ENCODE data around the gene BLOC1S3. TPM values are rescaled to one million over a fixed set of nuclear protein-coding genes. Genes with fewer than 3 reads are reported as not detected.

Gene BLOC1S3
- total RNA-seq, 1 donor from 2014 or later, result 8.0 TPM

DNA sequence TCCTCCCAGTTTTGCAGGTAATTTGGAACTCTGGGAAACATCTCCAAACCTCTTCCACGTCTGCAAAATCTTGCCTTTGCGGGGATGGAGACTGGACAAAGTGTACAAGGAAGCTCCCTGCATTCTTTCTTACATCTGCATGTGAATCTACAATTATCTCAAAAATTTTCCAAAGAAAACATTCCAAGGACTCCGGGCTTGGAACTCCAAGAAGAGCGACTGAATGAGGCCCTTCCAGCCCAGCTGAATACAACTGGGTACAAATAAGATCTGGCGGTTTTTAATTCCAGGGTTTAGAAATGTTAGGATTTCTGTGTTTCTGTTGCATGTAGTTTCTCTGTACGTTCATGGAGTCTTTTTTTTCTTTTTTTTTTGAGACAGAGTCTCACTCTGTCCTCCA, 38.1 kb downstream of the BLOC1S3 start:
- TF ChIP-seq, protein P1, sequence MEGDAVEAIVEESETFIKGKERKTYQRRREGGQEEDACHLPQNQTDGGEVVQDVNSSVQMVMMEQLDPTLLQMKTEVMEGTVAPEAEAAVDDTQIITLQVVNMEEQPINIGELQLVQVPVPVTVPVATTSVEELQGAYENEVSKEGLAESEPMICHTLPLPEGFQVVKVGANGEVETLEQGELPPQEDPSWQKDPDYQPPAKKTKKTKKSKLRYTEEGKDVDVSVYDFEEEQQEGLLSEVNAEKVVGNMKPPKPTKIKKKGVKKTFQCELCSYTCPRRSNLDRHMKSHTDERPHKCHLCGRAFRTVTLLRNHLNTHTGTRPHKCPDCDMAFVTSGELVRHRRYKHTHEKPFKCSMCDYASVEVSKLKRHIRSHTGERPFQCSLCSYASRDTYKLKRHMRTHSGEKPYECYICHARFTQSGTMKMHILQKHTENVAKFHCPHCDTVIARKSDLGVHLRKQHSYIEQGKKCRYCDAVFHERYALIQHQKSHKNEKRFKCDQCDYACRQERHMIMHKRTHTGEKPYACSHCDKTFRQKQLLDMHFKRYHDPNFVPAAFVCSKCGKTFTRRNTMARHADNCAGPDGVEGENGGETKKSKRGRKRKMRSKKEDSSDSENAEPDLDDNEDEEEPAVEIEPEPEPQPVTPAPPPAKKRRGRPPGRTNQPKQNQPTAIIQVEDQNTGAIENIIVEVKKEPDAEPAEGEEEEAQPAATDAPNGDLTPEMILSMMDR (IDR thresholded peaks at IDR 0.05; ENCODE audit: unreplicated experiment), result no peak
- Mint-ChIP-seq H3K4me3 (peak overlapping the region; percentile 22), H3K27ac (peak overlapping the region; percentile 39), H3K9me3 (no peaks in the 10 kb centered on the region), H3K4me1 (peaks cover 27% of the 10 kb centered on the region), H3K36me3 (no peaks in the 10 kb centered on the region), H3K27me3 (ENCODE audit: low read depth) (peaks cover 75% of the 10 kb centered on the region)
- no peak for DNase-seq (ENCODE audit: low spot score in 2 of 2, unreplicated experiment in 2 of 2)

DNA sequence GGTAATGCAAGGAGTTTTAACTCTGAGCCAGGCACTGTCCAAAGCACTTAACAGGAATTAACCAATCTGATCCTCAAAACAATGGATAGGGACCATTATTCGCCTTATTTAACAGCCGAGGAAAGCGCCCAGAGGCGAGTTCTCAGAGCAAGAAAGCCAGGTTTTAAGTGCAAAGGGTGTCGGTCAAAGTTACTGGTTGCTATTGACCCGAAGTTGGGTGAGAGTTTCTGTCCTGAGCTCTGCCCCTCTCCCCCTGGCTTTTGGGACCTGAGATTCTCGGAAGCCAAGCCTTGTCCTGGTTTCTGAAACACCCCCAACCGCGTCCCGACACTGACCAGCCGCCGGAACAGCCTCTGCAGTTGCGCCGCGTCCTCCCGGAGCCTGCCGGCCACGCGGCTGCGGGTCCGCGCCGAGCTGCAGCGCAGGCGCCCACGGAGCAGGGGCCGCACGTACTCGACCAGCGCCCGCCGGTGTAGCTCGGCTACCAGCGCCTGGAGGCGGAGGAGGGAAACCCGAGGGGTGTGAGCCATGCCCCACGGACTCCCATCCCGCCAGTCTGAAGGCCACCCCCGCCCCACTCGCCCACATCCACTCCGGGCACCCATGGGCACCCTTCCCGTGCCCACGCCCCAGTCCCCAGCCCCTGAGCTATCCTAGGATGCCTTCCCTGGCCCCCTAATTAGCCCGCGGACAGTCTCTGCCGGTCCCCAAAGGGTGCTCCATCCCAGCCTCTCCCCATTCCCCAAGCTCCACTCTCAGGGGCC, 38.8 kb downstream of the BLOC1S3 start:
- Mint-ChIP-seq H3K9me3 (no peaks in the 10 kb centered on the region), H3K4me3 (peak overlapping the region; percentile 22), H3K27ac (no peak overlapping the region), H3K27me3 (ENCODE audit: low read depth) (peaks cover 82% of the 10 kb centered on the region), H3K4me1 (peaks cover 22% of the 10 kb centered on the region), H3K36me3 (no peaks in the 10 kb centered on the region)
- TF ChIP-seq, protein P1 (IDR thresholded peaks at IDR 0.05; ENCODE audit: unreplicated experiment), result no peak
- DNase-seq (ENCODE audit: low spot score in 2 of 2, unreplicated experiment in 2 of 2), result no peak

DNA sequence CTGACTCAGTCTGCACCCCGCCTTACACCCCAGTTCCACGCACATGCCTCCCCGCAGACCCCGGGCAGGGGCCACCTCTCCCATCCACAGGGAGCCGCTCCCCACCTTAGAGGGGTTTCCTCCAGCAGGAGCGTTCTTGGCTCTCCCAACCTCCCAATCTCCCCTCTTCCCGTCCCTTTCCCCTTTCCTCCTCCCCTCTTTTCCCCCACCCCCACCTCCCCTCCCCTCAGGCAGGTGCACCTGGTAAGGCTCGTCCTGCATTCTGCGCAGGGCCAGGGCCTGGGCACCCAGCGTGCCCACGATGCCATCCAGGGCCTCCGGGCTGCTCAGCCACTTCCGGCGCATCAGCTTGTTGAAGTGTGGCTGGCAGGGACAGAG, 39.4 kb downstream of the BLOC1S3 start:
- no peaks in the 10 kb centered on the region for H3K9me3 Mint-ChIP-seq
- peaks cover 22% of the 10 kb centered on the region for H3K4me1 Mint-ChIP-seq
- H3K36me3 Mint-ChIP-seq, result no peaks in the 10 kb centered on the region
- TF ChIP-seq, protein P1 (IDR thresholded peaks at IDR 0.05; ENCODE audit: unreplicated experiment), result no peak
- H3K4me3 Mint-ChIP-seq, result no peak overlapping the region
- peaks cover 83% of the 10 kb centered on the region for H3K27me3 Mint-ChIP-seq (ENCODE audit: low read depth)
- no peak overlapping the region for H3K27ac Mint-ChIP-seq
- no peak for DNase-seq (ENCODE audit: low spot score in 2 of 2, unreplicated experiment in 2 of 2)

DNA sequence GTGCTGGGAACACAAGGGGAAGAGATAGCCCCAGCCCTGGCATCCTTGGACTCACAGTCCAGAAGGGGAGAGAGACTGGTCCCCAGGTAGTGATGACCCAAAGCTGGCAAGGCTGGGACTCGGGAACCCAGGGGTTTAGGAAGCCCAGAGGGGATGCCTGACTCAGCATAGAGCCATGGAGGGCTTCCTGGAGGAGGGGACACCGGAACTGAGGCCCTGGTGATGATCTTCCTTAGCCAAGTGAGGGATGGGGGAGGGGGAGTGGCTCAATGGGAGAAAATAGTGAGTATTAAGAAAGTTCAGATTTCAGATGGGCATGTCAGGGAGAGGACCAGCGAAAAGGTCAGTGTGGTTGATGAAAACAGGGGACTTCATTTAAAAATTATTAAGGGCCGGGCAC, 39.8 kb downstream of the BLOC1S3 start:
- Mint-ChIP-seq H3K9me3 (no peaks in the 10 kb centered on the region), H3K4me3 (peak overlapping the region; percentile 9), H3K36me3 (no peaks in the 10 kb centered on the region), H3K4me1 (peaks cover 22% of the 10 kb centered on the region), H3K27ac (no peak overlapping the region), H3K27me3 (ENCODE audit: low read depth) (peaks cover 83% of the 10 kb centered on the region)
- TF ChIP-seq, protein P1 (IDR thresholded peaks at IDR 0.05; ENCODE audit: unreplicated experiment), result no peak
- no peak for DNase-seq (ENCODE audit: low spot score in 2 of 2, unreplicated experiment in 2 of 2)

DNA sequence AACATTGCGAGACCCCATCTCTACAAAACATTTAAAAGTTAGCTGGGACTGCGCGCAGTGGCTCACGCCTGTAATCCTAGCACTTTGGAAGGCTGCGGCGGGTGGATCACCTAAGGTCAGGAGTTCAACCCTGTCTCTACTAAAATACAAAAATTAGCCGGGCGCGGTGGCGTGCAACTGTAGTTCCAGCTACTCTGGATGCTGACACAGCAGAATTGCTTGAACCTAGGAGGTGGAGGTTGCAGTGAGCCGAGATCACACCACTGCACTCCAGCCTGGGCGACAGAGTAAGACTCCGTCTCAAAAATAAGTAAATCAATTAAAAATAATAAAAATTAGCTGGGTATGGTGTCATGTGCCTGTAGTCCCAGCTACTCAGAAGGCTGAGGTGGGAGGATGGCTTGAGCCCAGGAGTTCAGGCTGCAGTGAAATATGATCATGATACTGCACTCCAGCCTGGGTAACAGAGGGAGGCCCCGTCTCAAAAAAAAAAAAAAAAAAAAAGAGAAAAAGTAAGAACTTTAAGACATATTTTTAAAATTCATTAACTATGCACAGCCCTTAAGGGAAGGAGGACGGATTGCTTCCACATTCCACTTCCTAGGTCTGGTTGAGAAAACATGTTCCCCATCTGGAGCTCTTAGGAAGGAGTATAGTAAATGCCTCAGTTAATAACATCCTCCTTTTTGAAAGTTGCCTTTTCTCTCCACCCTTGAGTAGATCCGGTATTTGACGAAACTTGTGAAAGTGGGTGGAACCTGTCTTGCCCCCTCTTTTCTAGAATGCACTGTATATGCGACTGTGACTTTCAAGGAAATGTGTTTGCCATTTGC, 40.5 kb downstream of the BLOC1S3 start:
- TF ChIP-seq, protein P1 (IDR thresholded peaks at IDR 0.05; ENCODE audit: unreplicated experiment), result no peak
- Mint-ChIP-seq H3K4me3 (peak overlapping the region; percentile 9), H3K9me3 (no peaks in the 10 kb centered on the region), H3K27me3 (ENCODE audit: low read depth) (peaks cover 82% of the 10 kb centered on the region), H3K36me3 (no peaks in the 10 kb centered on the region), H3K27ac (no peak overlapping the region), H3K4me1 (peaks cover 22% of the 10 kb centered on the region)
- no peak for DNase-seq (ENCODE audit: low spot score in 2 of 2, unreplicated experiment in 2 of 2)

All from mesothelial cell of epicardium (in vitro differentiated cells).